HL-60 (cell line): ENCODE data around the gene P2RX1.

Source experiments
- DNase-seq, 2 experiments: peaks; one replicate each; pipeline ENCODE4 v3.0.0-alpha.2; 2010 to 2020; ENCODE audit warnings: low read depth in 1 of 2, low spot score in 1 of 2
- H3K27ac ChIP-seq: fragments of 250-450 bp; sonication (Bioruptor Pico); replicated peaks from 2 replicates; pipeline ENCODE4 v1.5.1; 2020; ENCODE audit warnings: mild to moderate bottlenecking, moderate library complexity
- H3K27me3 ChIP-seq: fragments of 250-450 bp; sonication (Bioruptor Pico); 2 replicates; pipeline ENCODE4 v1.5.1; 2021; ENCODE audit warnings: mild to moderate bottlenecking, moderate library complexity; ENCODE audit not compliant: insufficient read depth, poor library complexity, severe bottlenecking
- H3K4me3 ChIP-seq: replicated peaks from 2 replicates; pipeline ENCODE4 v1.5.1; 2011; ENCODE audit warnings: mild to moderate bottlenecking, control low read depth, low read length; ENCODE audit not compliant: insufficient read depth
- CTCF ChIP-seq: IDR thresholded peaks from one replicate; pipeline ENCODE4 v1.5.1; 2011; ENCODE audit warnings: low read length, control low read depth, inconsistent platforms; ENCODE audit not compliant: insufficient read depth
- GABPA ChIP-seq: IDR thresholded peaks from 2 replicates; pipeline ENCODE4 v1.6.1; 2012; ENCODE audit warnings: low read depth
- POLR2AphosphoS5 ChIP-seq: IDR thresholded peaks from 2 replicates; pipeline ENCODE4 v1.6.1; 2012; ENCODE audit warnings: low read depth
- REST ChIP-seq: IDR thresholded peaks from 2 replicates; pipeline ENCODE4 v1.6.1; 2012; ENCODE audit warnings: low read depth; ENCODE audit not compliant: insufficient replicate concordance
- SPI1 ChIP-seq: IDR thresholded peaks from 2 replicates; pipeline ENCODE4 v1.6.1; 2012; ENCODE audit warnings: low read depth, mild to moderate bottlenecking, borderline replicate concordance

Gene P2RX1

GRCh38 chr17:3904501-3904900 lies 11.8 kb downstream of the P2RX1 start:
- TF ChIP-seq SPI1, result no peak
- no peak for DNase-seq
- no peak overlapping the region for H3K27ac ChIP-seq
- no peak overlapping the region for H3K4me3 ChIP-seq
- H3K27me3 ChIP-seq, result no peaks in the 10 kb centered on the region

GRCh38 chr17:3903881-3904290 lies 12.4 kb downstream of the P2RX1 start:
- TF ChIP-seq CTCF, result no peak
- TF ChIP-seq SPI1, result no peak
- no peak for TF ChIP-seq POLR2AphosphoS5
- H3K27me3 ChIP-seq, result no peaks in the 10 kb centered on the region
- DNase-seq, result no peak
- H3K27ac ChIP-seq, result no peak overlapping the region
- no peak overlapping the region for H3K4me3 ChIP-seq

- TF ChIP-seq SPI1, result no peak
- TF ChIP-seq GABPA, result no peak
- no peak for TF ChIP-seq CTCF
- no peak for TF ChIP-seq REST
- TF ChIP-seq POLR2AphosphoS5, result no peak
- H3K27me3 ChIP-seq, result no peaks in the 10 kb centered on the region
- H3K27ac ChIP-seq, result no peak overlapping the region
- DNase-seq, result no peak
- no peak overlapping the region for H3K4me3 ChIP-seq
These were observed 13.0 kb downstream of the P2RX1 start for GRCh38 chr17:3903051-3903825.

GRCh38 chr17:3900646-3901045 lies 15.6 kb downstream of the P2RX1 start:
- H3K27ac ChIP-seq, result no peak overlapping the region
- H3K27me3 ChIP-seq, result no peaks in the 10 kb centered on the region
- TF ChIP-seq GABPA, result no peak
- no peak overlapping the region for H3K4me3 ChIP-seq
- DNase-seq, result no peak

- Histone ChIP-seq H3K27ac (no peak overlapping the region), H3K27me3 (no peaks in the 10 kb centered on the region), H3K4me3 (no peak overlapping the region)
- TF ChIP-seq POLR2AphosphoS5 (no peak), REST (no peak), SPI1 (no peak), CTCF (no peak), GABPA (no peak)
- DNase-seq, result no peak
These were observed 18.5 kb downstream of the P2RX1 start for GRCh38 chr17:3897731-3898130.
